Suprapubic skin (tissue), 4 donors: ENCODE measurements around the gene TMEM175.

Experiments used
- EP300 ChIP-seq: sonication (generic); formaldehyde crosslinking; IDR thresholded peaks from one replicate; pipeline ENCODE4 v1.6.1; 2017; ENCODE audit warnings: antibody characterized with exemption
- POLR2A ChIP-seq, 2 donors: fragments of 450-650 bp; IDR thresholded peaks; one replicate each; pipeline ENCODE4 v1.6.1; 2017; ENCODE audit warnings: antibody characterized with exemption in 2 of 2, mild to moderate bottlenecking in 2 of 2, moderate library complexity in 2 of 2
- POLR2AphosphoS5 ChIP-seq, 3 donors: sonication (generic); formaldehyde crosslinking; IDR thresholded peaks; one replicate each; pipeline ENCODE4 v1.6.1; 2017; ENCODE audit warnings: antibody characterized with exemption in 3 of 3
- TF ChIP-seq, protein P1 (sequence below), 2 donors: fragments of 200-600 bp in 1 of 2; fragments of 450-650 bp in 1 of 2; sonication (generic) in 1 of 2; IDR thresholded peaks; one replicate each; pipeline ENCODE4 v1.5.1; 2016 to 2019; ENCODE audit warnings: antibody characterized with exemption in 2 of 2, mild to moderate bottlenecking in 1 of 2, moderate library complexity in 1 of 2

GRCh38 chr4:989722-990471 lies 57.6 kb downstream of the TMEM175 start:
- TF ChIP-seq POLR2A (IDR thresholded peaks at IDR 0.05), result no peak
- TF ChIP-seq, protein P1, sequence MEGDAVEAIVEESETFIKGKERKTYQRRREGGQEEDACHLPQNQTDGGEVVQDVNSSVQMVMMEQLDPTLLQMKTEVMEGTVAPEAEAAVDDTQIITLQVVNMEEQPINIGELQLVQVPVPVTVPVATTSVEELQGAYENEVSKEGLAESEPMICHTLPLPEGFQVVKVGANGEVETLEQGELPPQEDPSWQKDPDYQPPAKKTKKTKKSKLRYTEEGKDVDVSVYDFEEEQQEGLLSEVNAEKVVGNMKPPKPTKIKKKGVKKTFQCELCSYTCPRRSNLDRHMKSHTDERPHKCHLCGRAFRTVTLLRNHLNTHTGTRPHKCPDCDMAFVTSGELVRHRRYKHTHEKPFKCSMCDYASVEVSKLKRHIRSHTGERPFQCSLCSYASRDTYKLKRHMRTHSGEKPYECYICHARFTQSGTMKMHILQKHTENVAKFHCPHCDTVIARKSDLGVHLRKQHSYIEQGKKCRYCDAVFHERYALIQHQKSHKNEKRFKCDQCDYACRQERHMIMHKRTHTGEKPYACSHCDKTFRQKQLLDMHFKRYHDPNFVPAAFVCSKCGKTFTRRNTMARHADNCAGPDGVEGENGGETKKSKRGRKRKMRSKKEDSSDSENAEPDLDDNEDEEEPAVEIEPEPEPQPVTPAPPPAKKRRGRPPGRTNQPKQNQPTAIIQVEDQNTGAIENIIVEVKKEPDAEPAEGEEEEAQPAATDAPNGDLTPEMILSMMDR (IDR thresholded peaks at IDR 0.05), result no peak
- TF ChIP-seq EP300, result no peak
- TF ChIP-seq POLR2AphosphoS5 (IDR thresholded peaks at IDR 0.05), result no peak
